Ishikawa (cell line): Measurements from ENCODE around the gene CNPY3.

Source experiments
- CREB1 ChIP-seq: IDR thresholded peaks from 2 replicates; pipeline ENCODE4 v1.6.1; 2012; ENCODE audit warnings: low read depth
- EP300 ChIP-seq: IDR thresholded peaks from 2 replicates; pipeline ENCODE4 v1.6.1; 2012; ENCODE audit warnings: borderline replicate concordance
- NFIC ChIP-seq: IDR thresholded peaks from 2 replicates; pipeline ENCODE4 v1.6.1; 2012
- RAD21 ChIP-seq: IDR thresholded peaks from 2 replicates; pipeline ENCODE4 v1.6.1; 2012; ENCODE audit warnings: low read depth
- TEAD4 ChIP-seq: IDR thresholded peaks from 2 replicates; pipeline ENCODE4 v1.6.1; 2012
- YY1 ChIP-seq: IDR thresholded peaks from 2 replicates; pipeline ENCODE4 v1.6.1; 2012; ENCODE audit warnings: low read depth
- TF ChIP-seq, protein P1 (sequence below): IDR thresholded peaks from 2 replicates; pipeline ENCODE4 v1.6.1; 2012

GRCh38 chr6:42933205-42933604 lies 3.9 kb downstream of the CNPY3 start:
- TF ChIP-seq RAD21 (no peak), CREB1 (no peak), NFIC (no peak), YY1 (no peak), EP300 (no peak), TEAD4 (no peak)
- TF ChIP-seq, protein P1, sequence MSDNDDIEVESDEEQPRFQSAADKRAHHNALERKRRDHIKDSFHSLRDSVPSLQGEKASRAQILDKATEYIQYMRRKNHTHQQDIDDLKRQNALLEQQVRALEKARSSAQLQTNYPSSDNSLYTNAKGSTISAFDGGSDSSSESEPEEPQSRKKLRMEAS = no peak
